ENCODE data around the gene NRG2.

The NRG2 gene

DNA sequence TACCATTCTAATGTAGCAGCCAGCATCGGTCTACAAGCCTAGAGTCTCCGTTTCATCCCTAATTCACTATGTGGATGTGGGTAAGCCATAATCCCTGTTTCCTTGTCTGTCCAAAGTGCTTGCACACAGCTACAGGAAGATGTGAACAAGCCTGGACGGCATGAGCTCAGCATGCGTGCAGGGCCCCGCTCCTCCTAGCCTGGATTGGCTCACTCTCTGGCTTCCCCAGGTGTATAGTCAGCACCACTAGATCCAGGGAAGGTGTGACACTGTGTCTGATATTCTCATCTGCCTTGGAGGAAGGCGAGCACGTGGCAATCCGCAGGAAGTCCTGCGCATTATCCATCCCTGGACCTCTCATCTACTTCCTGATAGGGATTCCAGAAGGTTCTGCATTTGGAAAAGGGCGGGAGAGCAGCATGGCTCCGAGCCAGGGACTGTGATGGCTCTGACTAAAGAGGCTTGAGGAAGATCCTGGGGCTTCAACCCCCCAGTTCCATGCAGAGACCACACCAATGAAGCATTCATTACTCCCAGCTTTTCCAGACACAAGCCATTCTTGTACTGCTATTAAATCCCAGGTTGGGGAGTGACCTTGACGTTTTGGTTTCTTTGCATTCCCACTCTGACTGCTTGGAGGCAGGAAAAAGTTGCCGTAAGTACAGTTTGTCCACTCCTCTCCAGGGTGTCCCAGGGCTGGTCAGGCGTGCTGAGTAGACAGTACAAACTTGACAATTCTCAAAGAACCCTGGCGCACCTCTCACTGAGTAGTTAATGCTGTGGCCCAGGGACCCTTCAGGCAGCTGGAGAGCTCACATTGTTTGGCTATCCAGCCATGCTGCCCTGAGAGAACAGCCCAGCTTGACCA is 181.8 kb downstream of the NRG2 start:
- H3K9me2 ChIP-seq (replicated peaks; ENCODE audit: control insufficient read depth, low read length): no peaks in the 10 kb centered on the region
- H3K4me2 ChIP-seq (ENCODE audit: low read length): no peak overlapping the region
- peaks cover 36% of the 10 kb centered on the region for H3K27me3 ChIP-seq (ENCODE audit: control insufficient read depth, low read length)

GRCh38 chr5:139859013-139859412 is 184.1 kb downstream of the NRG2 start:
- no peaks in the 10 kb centered on the region for H4K20me1 ChIP-seq (ENCODE audit: control insufficient read depth, insufficient read depth, low read depth, low read length)
- H3K4me2 ChIP-seq (ENCODE audit: low read length): no peak overlapping the region
- no peaks in the 10 kb centered on the region for H3K9me2 ChIP-seq (replicated peaks; ENCODE audit: control insufficient read depth, low read length)
- H3K36me3 ChIP-seq (ENCODE audit: control insufficient read depth, low read length): no peaks in the 10 kb centered on the region
- H3K27ac ChIP-seq (ENCODE audit: low read depth, low read length): no peak overlapping the region
- H3K9me3 ChIP-seq (ENCODE audit: control insufficient read depth, insufficient read depth, low read length): no peaks in the 10 kb centered on the region
- peaks cover 6% of the 10 kb centered on the region for H3K4me1 ChIP-seq (ENCODE audit: control insufficient read depth, low read length)
- no peaks in the 10 kb centered on the region for H3K79me2 ChIP-seq (ENCODE audit: control insufficient read depth, low read length)
- no peaks in the 10 kb centered on the region for H3F3A ChIP-seq (ENCODE audit: control insufficient read depth, insufficient read depth)
- no peak overlapping the region for H3K4me3 ChIP-seq (ENCODE audit: low read length)
- H3K27me3 ChIP-seq (ENCODE audit: control insufficient read depth, low read length): peaks cover 38% of the 10 kb centered on the region
- TF ChIP-seq, protein P1, sequence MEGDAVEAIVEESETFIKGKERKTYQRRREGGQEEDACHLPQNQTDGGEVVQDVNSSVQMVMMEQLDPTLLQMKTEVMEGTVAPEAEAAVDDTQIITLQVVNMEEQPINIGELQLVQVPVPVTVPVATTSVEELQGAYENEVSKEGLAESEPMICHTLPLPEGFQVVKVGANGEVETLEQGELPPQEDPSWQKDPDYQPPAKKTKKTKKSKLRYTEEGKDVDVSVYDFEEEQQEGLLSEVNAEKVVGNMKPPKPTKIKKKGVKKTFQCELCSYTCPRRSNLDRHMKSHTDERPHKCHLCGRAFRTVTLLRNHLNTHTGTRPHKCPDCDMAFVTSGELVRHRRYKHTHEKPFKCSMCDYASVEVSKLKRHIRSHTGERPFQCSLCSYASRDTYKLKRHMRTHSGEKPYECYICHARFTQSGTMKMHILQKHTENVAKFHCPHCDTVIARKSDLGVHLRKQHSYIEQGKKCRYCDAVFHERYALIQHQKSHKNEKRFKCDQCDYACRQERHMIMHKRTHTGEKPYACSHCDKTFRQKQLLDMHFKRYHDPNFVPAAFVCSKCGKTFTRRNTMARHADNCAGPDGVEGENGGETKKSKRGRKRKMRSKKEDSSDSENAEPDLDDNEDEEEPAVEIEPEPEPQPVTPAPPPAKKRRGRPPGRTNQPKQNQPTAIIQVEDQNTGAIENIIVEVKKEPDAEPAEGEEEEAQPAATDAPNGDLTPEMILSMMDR (IDR thresholded peaks at IDR 0.05; ENCODE audit: low read depth, low read length, poor library complexity, severe bottlenecking): no peak
- no peak for TF ChIP-seq EZH2phosphoT487 (IDR thresholded peaks at IDR 0.05; ENCODE audit: borderline replicate concordance, low read length)

More for the DNA sequence above, 181.8 kb downstream of the NRG2 start:
- no peaks in the 10 kb centered on the region for H3K9me3 ChIP-seq (ENCODE audit: control insufficient read depth, insufficient read depth, low read length)
- no peak overlapping the region for H3K4me3 ChIP-seq (ENCODE audit: low read length)
- no peaks in the 10 kb centered on the region for H3K79me2 ChIP-seq (ENCODE audit: control insufficient read depth, low read length)
- no peak for TF ChIP-seq EZH2phosphoT487 (IDR thresholded peaks at IDR 0.05; ENCODE audit: borderline replicate concordance, low read length)
- TF ChIP-seq, protein P1 (IDR thresholded peaks at IDR 0.05; ENCODE audit: low read depth, low read length, poor library complexity, severe bottlenecking): no peak
- H3F3A ChIP-seq (ENCODE audit: control insufficient read depth, insufficient read depth): no peaks in the 10 kb centered on the region
- no peaks in the 10 kb centered on the region for H4K20me1 ChIP-seq (ENCODE audit: control insufficient read depth, insufficient read depth, low read depth, low read length)
- no peak overlapping the region for H3K27ac ChIP-seq (ENCODE audit: low read depth, low read length)
- peaks cover 6% of the 10 kb centered on the region for H3K4me1 ChIP-seq (ENCODE audit: control insufficient read depth, low read length)
- no peaks in the 10 kb centered on the region for H3K36me3 ChIP-seq (ENCODE audit: control insufficient read depth, low read length)

GRCh38 chr5:139856714-139857113 is 186.4 kb downstream of the NRG2 start:
- Histone ChIP-seq H3K4me2 (ENCODE audit: low read length) (no peak overlapping the region), H3K9me3 (ENCODE audit: control insufficient read depth, insufficient read depth, low read length) (no peaks in the 10 kb centered on the region), H3K9me2 (replicated peaks; ENCODE audit: control insufficient read depth, low read length) (no peaks in the 10 kb centered on the region), H3K4me3 (ENCODE audit: low read length) (no peak overlapping the region), H3K4me1 (ENCODE audit: control insufficient read depth, low read length) (no peaks in the 10 kb centered on the region), H3F3A (ENCODE audit: control insufficient read depth, insufficient read depth) (no peaks in the 10 kb centered on the region), H3K79me2 (ENCODE audit: control insufficient read depth, low read length) (no peaks in the 10 kb centered on the region), H3K27ac (ENCODE audit: low read depth, low read length) (no peak overlapping the region), H3K27me3 (ENCODE audit: control insufficient read depth, low read length) (peaks cover 38% of the 10 kb centered on the region), H3K36me3 (ENCODE audit: control insufficient read depth, low read length) (no peaks in the 10 kb centered on the region), H4K20me1 (ENCODE audit: control insufficient read depth, insufficient read depth, low read depth, low read length) (no peaks in the 10 kb centered on the region)
- TF ChIP-seq EZH2phosphoT487 (IDR thresholded peaks at IDR 0.05; ENCODE audit: borderline replicate concordance, low read length): no peak
- TF ChIP-seq, protein P1 (IDR thresholded peaks at IDR 0.05; ENCODE audit: low read depth, low read length, poor library complexity, severe bottlenecking): no peak
